H1 (cell line): ENCODE measurements around the gene GRK5.

ENCODE experiments used
- CREB1 ChIP-seq: IDR thresholded peaks from 2 replicates; pipeline ENCODE4 v1.6.1; 2012; ENCODE audit warnings: inconsistent platforms
- FOSL1 ChIP-seq: IDR thresholded peaks from 2 replicates; pipeline ENCODE4 v1.6.1; 2011; ENCODE audit warnings: mild to moderate bottlenecking, low read depth, low read length, moderate library complexity; ENCODE audit not compliant: insufficient read depth
- JUN ChIP-seq: IDR thresholded peaks from 2 replicates; pipeline ENCODE4 v1.6.1; 2011; ENCODE audit warnings: low read depth, mild to moderate bottlenecking, improper control_type of control experiment, low read length
- PHF8 ChIP-seq: fragments of 200-600 bp; sonication (generic); conservative IDR thresholded peaks from 2 replicates; pipeline ENCODE4 v1.7.1; 2012; ENCODE audit warnings: low read depth, mild to moderate bottlenecking, inconsistent platforms, low read length, moderate library complexity
- POLR2A ChIP-seq, 2 experiments: IDR thresholded peaks; 1 replicate in 1 of 2; 2 replicates in 1 of 2; pipeline ENCODE4 v1.6.1; 2011; ENCODE audit warnings: low read depth in 2 of 2, low read length in 2 of 2, mild to moderate bottlenecking in 2 of 2; ENCODE audit errors: control extremely low read depth in 1 of 2
- RAD21 ChIP-seq, 2 experiments: IDR thresholded peaks in 1 of 2; conservative IDR thresholded peaks in 1 of 2; 2 replicates each; pipeline ENCODE4 v1.6.1; 2011; ENCODE audit warnings: low read depth in 2 of 2, low read length in 2 of 2, improper control_type of control experiment in 1 of 2, inconsistent platforms in 1 of 2, mild to moderate bottlenecking in 1 of 2, moderate library complexity in 1 of 2
- TEAD4 ChIP-seq: IDR thresholded peaks from 2 replicates; pipeline ENCODE4 v1.6.1; 2012; ENCODE audit warnings: low read depth, low read length, inconsistent platforms, mixed read lengths
- TF ChIP-seq, protein P1 (sequence below), 3 experiments: IDR thresholded peaks; 1 replicate in 2 of 3; 2 replicates in 1 of 3; pipeline versions ENCODE4 v1.5.1 to v1.6.1; 2011; ENCODE audit warnings: low read length in 3 of 3, mild to moderate bottlenecking in 3 of 3, inconsistent platforms in 2 of 3, low read depth in 1 of 3, moderate library complexity in 1 of 3; ENCODE audit not compliant: insufficient read depth in 1 of 3; ENCODE audit errors: control extremely low read depth in 1 of 3
- TF ChIP-seq, protein P2 (sequence below): IDR thresholded peaks from 2 replicates; pipeline ENCODE4 v1.6.1; 2012; ENCODE audit warnings: inconsistent platforms

DNA sequence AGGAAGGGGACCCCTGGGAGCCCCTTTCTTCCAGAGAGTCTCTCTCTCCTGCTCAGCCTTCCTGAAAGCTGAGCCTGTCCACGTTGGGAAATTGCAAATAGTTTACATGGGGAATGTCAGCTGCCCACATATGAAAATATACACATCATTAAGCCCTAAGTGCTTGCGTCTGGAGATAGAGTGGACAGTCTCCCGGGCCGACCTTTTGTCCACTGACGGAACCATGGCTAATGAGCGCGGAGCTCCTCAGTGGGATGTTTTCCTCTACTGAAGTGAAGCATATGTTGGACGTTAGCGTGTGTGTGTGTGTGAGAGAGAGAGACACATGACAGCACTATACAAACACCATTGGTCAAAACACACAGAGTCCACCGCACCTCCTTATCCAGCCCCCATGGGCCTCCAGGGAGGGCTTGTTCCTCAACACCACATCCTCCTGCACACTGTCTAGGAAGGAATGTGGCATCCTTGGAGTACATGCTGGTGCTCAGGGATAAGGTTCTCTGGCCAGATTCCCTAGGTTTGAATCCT, 206.8 kb downstream of the GRK5 start:
- TF ChIP-seq, protein P1, sequence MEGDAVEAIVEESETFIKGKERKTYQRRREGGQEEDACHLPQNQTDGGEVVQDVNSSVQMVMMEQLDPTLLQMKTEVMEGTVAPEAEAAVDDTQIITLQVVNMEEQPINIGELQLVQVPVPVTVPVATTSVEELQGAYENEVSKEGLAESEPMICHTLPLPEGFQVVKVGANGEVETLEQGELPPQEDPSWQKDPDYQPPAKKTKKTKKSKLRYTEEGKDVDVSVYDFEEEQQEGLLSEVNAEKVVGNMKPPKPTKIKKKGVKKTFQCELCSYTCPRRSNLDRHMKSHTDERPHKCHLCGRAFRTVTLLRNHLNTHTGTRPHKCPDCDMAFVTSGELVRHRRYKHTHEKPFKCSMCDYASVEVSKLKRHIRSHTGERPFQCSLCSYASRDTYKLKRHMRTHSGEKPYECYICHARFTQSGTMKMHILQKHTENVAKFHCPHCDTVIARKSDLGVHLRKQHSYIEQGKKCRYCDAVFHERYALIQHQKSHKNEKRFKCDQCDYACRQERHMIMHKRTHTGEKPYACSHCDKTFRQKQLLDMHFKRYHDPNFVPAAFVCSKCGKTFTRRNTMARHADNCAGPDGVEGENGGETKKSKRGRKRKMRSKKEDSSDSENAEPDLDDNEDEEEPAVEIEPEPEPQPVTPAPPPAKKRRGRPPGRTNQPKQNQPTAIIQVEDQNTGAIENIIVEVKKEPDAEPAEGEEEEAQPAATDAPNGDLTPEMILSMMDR (IDR thresholded peaks at IDR 0.05; ENCODE audit: control extremely low read depth in 1 of 3, insufficient read depth in 1 of 3, low read depth in 1 of 3, low read length in 3 of 3): no peak
- no peak for TF ChIP-seq JUN
- no peak for TF ChIP-seq PHF8
- TF ChIP-seq TEAD4: no peak
- TF ChIP-seq RAD21 (IDR thresholded peaks at IDR 0.05 in 1 of 2, conservative IDR thresholded peaks at IDR 0.05 in 1 of 2; ENCODE audit: low read depth in 2 of 2, low read length in 2 of 2): no peak
- no peak for TF ChIP-seq CREB1
- no peak for TF ChIP-seq POLR2A (IDR thresholded peaks at IDR 0.05; ENCODE audit: control extremely low read depth in 1 of 2, low read depth in 2 of 2, low read length in 2 of 2)
- TF ChIP-seq, protein P2, sequence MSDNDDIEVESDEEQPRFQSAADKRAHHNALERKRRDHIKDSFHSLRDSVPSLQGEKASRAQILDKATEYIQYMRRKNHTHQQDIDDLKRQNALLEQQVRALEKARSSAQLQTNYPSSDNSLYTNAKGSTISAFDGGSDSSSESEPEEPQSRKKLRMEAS: no peak
- no peak for TF ChIP-seq FOSL1
